NOMO-1 (cell line): ENCODE results near the gene GADD45G.

ENCODE experiments used
- DNase-seq, 2 experiments: peaks; one replicate each; lab custom pipeline; 2025; ENCODE audit not compliant: unreplicated experiment in 2 of 2; lab: John Stamatoyannopoulos, UW

Gene GADD45G

DNA sequence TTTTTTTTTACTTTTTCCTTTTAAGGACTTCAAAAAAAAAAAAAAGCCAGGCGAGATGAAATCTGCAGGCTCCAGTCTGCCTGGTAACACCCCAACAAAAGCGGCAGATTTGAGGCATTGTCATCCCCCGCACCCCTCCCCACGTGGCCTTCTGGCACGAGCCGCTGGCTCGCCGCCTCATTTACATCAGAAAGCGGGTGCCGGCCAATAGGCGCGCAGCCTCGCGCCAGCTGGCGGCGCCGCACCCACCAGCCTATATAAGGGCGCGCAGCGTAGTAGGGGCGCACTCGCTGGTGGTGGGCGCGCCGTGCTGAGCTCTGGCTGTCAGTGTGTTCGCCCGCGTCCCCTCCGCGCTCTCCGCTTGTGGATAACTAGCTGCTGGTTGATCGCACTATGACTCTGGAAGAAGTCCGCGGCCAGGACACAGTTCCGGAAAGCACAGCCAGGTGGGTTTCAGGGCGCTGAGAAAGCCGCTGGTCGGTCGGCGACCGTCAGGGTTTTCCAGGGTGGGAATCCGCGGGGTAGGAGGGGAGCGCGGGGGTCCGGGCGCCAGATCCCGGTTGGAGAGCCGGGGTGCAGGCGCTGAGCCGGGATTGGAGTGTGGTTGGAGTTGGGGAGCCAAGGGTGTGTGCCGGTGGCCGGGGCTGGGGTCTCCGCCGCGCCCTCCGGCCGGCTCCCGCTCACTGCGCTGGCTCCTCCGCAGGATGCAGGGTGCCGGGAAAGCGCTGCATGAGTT, at the start of gene GADD45G:
Gene GADD45G (plus strand): TSS at position 284 of the 736 bp plus-strand sequence. CDS start 110 bp downstream, at position 394.
- peak; percentile 33 to 62 for DNase-seq

GRCh38 chr9:89555036-89555415, 49.8 kb upstream of the GADD45G start:
- DNase-seq, result no peak

DNA sequence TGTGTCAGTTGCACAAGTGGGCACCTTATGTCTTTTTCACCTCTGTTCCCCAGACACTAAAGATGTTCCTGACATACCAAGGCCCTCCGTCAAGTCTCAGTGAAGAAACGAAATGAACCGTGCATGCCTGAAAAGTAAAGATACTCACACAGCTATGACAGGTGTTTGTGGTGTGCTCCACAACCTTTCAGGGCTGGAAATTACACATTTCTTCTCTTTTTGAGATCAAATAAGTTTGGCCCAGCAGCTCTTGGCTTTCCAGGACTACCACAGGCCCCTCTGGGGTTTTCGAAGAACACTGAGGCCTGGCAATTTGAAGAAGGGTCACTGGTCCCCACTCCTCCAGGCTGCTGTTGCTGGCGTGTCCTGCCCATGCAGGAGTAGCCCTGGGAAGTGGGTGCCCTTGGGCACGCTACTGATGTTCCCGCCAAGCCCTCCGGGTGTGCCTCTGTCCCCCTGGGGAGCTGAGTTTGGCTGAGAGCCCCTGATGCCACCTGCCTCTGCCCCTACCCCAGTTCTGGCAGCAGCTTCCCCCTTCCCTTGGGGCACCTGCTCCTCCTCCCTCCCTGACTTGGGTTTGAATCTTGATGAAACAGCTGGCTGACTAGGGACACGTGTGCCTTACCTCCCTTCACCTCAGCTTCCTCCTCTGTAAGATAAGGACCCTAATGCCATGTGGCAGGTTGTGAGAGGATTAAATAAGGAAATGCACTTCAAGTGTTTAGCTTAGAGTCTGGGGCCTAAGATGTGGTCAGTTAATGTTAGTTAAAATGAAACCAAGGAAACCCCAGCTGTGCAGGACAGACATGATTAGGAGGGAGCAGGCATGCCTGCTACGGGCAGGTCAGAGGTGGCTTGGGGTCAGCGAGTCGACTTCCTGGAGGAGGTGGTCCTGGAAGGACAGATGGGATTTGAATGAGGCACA, 49.1 kb upstream of the GADD45G start:
- peak in 1 of 2 experiments; percentile 4 for DNase-seq

GRCh38 chr9:89558196-89558899, 46.5 kb upstream of the GADD45G start:
- DNase-seq, result no peak

- no peak for DNase-seq
Observed at GRCh38 chr9:89558948-89559347, 45.9 kb upstream of the GADD45G start.

- no peak for DNase-seq
Observed at GRCh38 chr9:89562186-89562814, 42.5 kb upstream of the GADD45G start.

GRCh38 chr9:89563571-89564345, 41.1 kb upstream of the GADD45G start:
- DNase-seq, result no peak

GRCh38 chr9:89564346-89564878, 40.4 kb upstream of the GADD45G start:
- no peak for DNase-seq

GRCh38 chr9:89567649-89568048, 37.2 kb upstream of the GADD45G start:
- DNase-seq, result no peak

- DNase-seq, result no peak
Observed at GRCh38 chr9:89574309-89574708, 30.5 kb upstream of the GADD45G start.

GRCh38 chr9:89576404-89576839, 28.4 kb upstream of the GADD45G start:
- DNase-seq, result peak; percentile 17 to 21

GRCh38 chr9:89577363-89577762, 27.4 kb upstream of the GADD45G start:
- no peak for DNase-seq

DNA sequence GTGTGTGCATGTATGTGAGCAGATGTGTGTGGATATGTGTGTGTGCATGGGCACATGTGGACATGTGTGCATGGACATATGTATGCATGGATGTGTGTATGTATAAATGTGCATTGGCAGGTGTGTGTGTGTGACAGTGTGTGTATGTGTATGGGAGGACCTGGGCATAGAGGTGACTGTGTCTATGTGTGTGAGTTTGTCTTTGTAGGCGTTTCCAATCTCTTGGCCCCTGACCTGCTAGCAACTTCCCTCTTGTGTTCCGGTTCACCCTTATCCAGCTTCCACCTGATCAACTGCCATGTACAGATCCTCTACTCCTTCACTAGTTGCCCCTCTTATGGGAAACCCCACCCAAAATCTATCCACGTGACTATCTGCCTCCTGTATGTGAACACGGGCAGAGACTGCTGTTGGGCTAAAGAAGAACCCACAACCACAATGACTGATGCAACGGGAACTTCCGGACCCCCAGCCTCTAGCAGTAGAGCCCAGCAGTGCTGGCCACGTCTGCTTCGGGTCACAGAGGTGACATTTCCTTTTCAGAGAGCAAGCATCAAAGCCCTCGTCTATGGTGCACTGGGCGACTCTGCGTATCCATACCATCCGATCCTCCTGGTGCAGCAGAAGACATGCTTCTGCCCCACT, 24.9 kb upstream of the GADD45G start:
- peak; percentile 40 to 46 for DNase-seq

GRCh38 chr9:89586311-89586710, 18.5 kb upstream of the GADD45G start:
- DNase-seq, result no peak

DNA sequence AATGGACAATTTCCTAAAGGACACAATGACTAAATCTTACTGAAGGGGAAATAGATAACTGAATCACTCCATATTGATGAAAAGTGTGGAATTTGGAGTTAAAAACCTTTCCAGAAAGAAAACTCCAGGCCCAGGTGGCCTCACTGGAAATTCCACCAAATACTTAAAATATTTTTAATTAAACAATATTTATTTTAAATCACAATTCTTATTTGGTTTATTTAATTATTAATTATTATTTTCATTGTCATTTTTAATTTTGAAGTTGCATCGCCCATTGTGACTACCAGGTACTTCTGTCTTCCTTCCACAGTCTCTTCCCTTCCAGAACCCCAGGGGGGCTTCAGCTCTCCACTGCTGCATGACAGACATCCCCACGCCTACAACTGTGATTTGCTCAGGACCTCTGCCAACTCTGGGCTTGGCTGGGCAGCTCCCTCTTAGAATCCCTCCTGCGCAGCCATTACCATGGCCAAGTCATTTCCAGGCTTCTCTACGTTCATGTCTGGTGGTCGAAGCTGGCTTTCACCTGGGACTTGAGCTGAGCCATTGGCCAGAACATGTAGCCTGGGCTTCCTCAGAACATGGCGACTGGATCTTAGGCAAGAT, 16.4 kb upstream of the GADD45G start:
- no peak for DNase-seq

DNA sequence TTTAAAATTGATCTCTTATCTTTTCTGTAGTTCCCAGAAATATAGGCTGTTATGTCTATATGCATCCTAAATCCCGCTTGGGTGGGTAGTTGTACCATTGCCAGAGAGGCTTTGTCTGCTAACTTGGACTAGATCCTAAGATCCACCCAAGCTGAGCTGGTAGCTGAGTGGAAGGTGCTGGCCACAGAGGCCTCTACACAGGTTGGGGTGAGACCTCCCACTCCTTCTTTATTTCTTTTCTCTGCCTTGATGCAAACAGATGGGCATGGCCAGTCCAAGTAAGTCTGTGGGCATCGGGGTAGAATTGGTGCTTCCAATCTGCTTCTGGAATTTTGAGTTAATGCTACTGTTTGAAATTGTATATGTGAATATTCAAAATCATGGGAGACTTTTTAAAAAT, 14.4 kb upstream of the GADD45G start:
- no peak for DNase-seq

- no peak for DNase-seq
Observed at GRCh38 chr9:89591274-89592212, 13.3 kb upstream of the GADD45G start.
